Measurements from ENCODE around the gene TKTL1. TPM values are rescaled to one million over a fixed set of nuclear protein-coding genes. Genes with fewer than 3 reads are reported as not detected.

The TKTL1 gene
- total RNA-seq, 1 experiment from 2014 or later = not detected

DNA sequence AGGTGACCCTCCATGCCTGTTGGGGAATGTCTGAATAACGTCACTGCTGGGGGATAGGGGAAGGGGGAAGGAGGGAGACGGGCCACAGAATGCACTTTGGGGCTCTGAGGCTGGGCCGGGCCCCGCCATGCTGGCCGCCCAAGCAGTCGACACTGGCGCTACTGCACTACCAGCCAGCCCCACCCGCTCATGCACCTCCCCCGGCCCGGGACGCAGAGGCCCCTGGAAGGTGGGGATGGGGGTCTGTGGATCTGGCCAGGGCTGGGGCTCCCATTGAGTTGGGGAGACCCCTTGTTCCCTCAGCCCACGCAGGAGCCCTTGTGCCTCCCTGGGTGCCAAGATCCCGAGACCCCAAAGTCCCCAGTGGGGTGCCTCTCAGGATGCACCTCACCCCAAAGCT is 61.0 kb downstream of the TKTL1 start:
- BruUV-seq (replicated peaks) = no TSS peak
- no peak overlapping the region for H3K4me3 ChIP-seq (ENCODE audit: low read depth in 2 of 2, low read length in 2 of 2)
- no peak overlapping the region for H3K27ac ChIP-seq (ENCODE audit: low read length)
- no peak for ATAC-seq
- peaks cover 8% of the 10 kb centered on the region for H3K36me3 ChIP-seq (ENCODE audit: control insufficient read depth, insufficient read depth, low read length)
- no peaks in the 10 kb centered on the region for H3K4me1 ChIP-seq (ENCODE audit: control insufficient read depth, insufficient read depth, low read length)
- no peaks in the 10 kb centered on the region for H3K27me3 ChIP-seq (ENCODE audit: control insufficient read depth, insufficient read depth, low read length)
- TF ChIP-seq POLR2AphosphoS5 (IDR thresholded peaks at IDR 0.05; ENCODE audit: low read depth, low read length) = no peak
- TF ChIP-seq TCF7L2 (IDR thresholded peaks at IDR 0.05; ENCODE audit: low read depth, low read length) = no peak
- no peak for TF ChIP-seq SIN3A (IDR thresholded peaks at IDR 0.05; ENCODE audit: borderline replicate concordance, insufficient read depth, low read depth, low read length)
- TF ChIP-seq, protein P1, sequence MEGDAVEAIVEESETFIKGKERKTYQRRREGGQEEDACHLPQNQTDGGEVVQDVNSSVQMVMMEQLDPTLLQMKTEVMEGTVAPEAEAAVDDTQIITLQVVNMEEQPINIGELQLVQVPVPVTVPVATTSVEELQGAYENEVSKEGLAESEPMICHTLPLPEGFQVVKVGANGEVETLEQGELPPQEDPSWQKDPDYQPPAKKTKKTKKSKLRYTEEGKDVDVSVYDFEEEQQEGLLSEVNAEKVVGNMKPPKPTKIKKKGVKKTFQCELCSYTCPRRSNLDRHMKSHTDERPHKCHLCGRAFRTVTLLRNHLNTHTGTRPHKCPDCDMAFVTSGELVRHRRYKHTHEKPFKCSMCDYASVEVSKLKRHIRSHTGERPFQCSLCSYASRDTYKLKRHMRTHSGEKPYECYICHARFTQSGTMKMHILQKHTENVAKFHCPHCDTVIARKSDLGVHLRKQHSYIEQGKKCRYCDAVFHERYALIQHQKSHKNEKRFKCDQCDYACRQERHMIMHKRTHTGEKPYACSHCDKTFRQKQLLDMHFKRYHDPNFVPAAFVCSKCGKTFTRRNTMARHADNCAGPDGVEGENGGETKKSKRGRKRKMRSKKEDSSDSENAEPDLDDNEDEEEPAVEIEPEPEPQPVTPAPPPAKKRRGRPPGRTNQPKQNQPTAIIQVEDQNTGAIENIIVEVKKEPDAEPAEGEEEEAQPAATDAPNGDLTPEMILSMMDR (IDR thresholded peaks at IDR 0.05) = no peak
- TF ChIP-seq, protein P2, sequence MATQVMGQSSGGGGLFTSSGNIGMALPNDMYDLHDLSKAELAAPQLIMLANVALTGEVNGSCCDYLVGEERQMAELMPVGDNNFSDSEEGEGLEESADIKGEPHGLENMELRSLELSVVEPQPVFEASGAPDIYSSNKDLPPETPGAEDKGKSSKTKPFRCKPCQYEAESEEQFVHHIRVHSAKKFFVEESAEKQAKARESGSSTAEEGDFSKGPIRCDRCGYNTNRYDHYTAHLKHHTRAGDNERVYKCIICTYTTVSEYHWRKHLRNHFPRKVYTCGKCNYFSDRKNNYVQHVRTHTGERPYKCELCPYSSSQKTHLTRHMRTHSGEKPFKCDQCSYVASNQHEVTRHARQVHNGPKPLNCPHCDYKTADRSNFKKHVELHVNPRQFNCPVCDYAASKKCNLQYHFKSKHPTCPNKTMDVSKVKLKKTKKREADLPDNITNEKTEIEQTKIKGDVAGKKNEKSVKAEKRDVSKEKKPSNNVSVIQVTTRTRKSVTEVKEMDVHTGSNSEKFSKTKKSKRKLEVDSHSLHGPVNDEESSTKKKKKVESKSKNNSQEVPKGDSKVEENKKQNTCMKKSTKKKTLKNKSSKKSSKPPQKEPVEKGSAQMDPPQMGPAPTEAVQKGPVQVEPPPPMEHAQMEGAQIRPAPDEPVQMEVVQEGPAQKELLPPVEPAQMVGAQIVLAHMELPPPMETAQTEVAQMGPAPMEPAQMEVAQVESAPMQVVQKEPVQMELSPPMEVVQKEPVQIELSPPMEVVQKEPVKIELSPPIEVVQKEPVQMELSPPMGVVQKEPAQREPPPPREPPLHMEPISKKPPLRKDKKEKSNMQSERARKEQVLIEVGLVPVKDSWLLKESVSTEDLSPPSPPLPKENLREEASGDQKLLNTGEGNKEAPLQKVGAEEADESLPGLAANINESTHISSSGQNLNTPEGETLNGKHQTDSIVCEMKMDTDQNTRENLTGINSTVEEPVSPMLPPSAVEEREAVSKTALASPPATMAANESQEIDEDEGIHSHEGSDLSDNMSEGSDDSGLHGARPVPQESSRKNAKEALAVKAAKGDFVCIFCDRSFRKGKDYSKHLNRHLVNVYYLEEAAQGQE (IDR thresholded peaks at IDR 0.05; ENCODE audit: insufficient read depth in 1 of 2, low read depth in 2 of 2, low read length in 1 of 2) = no peak
- no peak for DNase-seq (ENCODE audit: low read depth, low spot score)
- CTCF ChIA-PET = interaction anchor here (1.3 kb wide), 1 partner anchor 16 kb away, joined by 3 read pairs; no protein-coding TSS in a partner anchor
- in situ Hi-C loops (cut with HindIII; ENCODE audit: low pct_unique_long_range_greater_than_20kb, low sequenced_read_pairs) (no loop called here), intact Hi-C loops (cut with micrococcal nuclease; ENCODE audit: unreplicated experiment) (no loop called here)
- POLR2A ChIA-PET = no interaction called here
- H3K9me3 ChIP-seq (ENCODE audit: control insufficient read depth, insufficient read depth, low read depth, low read length) = no peaks in the 10 kb centered on the region

DNA sequence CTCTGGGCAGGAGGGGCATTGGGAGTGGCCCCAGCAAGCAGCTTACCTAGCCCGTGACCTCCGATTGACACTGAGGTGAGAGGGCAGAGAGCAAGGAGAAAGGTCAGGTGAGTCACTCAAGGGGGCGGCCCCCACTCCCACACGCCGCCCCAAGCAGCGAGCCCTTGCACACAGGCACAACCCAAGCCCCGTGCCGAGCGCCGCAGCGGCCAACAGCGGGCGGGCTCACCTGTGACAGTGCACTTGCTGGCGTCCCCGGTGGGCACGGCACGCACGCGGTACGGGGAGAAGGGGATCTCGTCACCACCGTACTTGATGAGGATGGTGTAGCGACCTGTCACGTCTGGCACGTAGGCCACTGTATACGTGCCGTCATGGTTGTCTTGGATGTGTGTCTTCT is 61.6 kb downstream of the TKTL1 start:
- Histone ChIP-seq H3K4me1 (ENCODE audit: control insufficient read depth, insufficient read depth, low read length) (no peaks in the 10 kb centered on the region), H3K36me3 (ENCODE audit: control insufficient read depth, insufficient read depth, low read length) (peaks cover 14% of the 10 kb centered on the region), H3K9me3 (ENCODE audit: control insufficient read depth, insufficient read depth, low read depth, low read length) (no peaks in the 10 kb centered on the region), H3K27me3 (ENCODE audit: control insufficient read depth, insufficient read depth, low read length) (no peaks in the 10 kb centered on the region), H3K27ac (ENCODE audit: low read length) (no peak overlapping the region), H3K4me3 (ENCODE audit: low read depth in 2 of 2, low read length in 2 of 2) (no peak overlapping the region)
- BruUV-seq (replicated peaks) = no TSS peak
- ChIA-PET POLR2A (no interaction called here), CTCF (no interaction called here)
- intact Hi-C loops (cut with micrococcal nuclease; ENCODE audit: unreplicated experiment) = no loop called here
- TF ChIP-seq POLR2AphosphoS5 (IDR thresholded peaks at IDR 0.05; ENCODE audit: low read depth, low read length) = no peak
- TF ChIP-seq, protein P1 (IDR thresholded peaks at IDR 0.05) = no peak
- in situ Hi-C loops (cut with HindIII; ENCODE audit: low pct_unique_long_range_greater_than_20kb, low sequenced_read_pairs) = no loop called here
- no peak for ATAC-seq
- no peak for DNase-seq (ENCODE audit: low read depth, low spot score)

DNA sequence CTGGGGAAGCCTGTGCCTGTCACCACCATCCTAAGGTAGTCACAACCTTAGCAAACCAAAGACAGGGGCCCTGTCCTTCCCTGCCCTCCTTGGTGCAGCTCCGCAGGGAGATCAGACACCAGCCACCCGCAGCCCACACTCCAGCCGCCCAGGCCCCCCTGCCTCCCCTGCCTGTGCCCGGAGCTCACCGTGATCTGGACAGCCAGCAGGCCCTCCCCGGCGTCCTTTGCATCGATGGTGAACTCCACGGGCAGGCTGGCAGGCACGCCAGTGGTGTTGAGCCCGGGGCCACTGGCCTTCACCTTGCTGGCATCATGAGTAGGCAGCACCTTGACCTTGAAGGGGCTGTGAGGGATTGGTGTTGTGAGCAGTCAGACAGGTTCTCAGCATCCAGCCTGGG is 62.4 kb downstream of the TKTL1 start:
- intact Hi-C loops (cut with micrococcal nuclease; ENCODE audit: unreplicated experiment) (no loop called here), in situ Hi-C loops (cut with HindIII; ENCODE audit: low pct_unique_long_range_greater_than_20kb, low sequenced_read_pairs) (no loop called here)
- no peak overlapping the region for H3K27ac ChIP-seq (ENCODE audit: low read length)
- DNase-seq (ENCODE audit: low read depth, low spot score) (no peak), ATAC-seq (no peak)
- H3K4me3 ChIP-seq (ENCODE audit: low read depth in 2 of 2, low read length in 2 of 2) = no peak overlapping the region
- H3K9me3 ChIP-seq (ENCODE audit: control insufficient read depth, insufficient read depth, low read depth, low read length) = no peaks in the 10 kb centered on the region
- no peaks in the 10 kb centered on the region for H3K4me1 ChIP-seq (ENCODE audit: control insufficient read depth, insufficient read depth, low read length)
- TF ChIP-seq TCF7L2 (IDR thresholded peaks at IDR 0.05; ENCODE audit: low read depth, low read length) (no peak), SIN3A (IDR thresholded peaks at IDR 0.05; ENCODE audit: borderline replicate concordance, insufficient read depth, low read depth, low read length) (no peak), POLR2AphosphoS5 (IDR thresholded peaks at IDR 0.05; ENCODE audit: low read depth, low read length) (no peak)
- TF ChIP-seq, protein P1 (IDR thresholded peaks at IDR 0.05) = no peak
- TF ChIP-seq, protein P2 (IDR thresholded peaks at IDR 0.05; ENCODE audit: insufficient read depth in 1 of 2, low read depth in 2 of 2, low read length in 1 of 2) = no peak
- CTCF ChIA-PET = no interaction called here
- no TSS peak for BruUV-seq (replicated peaks)
- H3K27me3 ChIP-seq (ENCODE audit: control insufficient read depth, insufficient read depth, low read length) = no peaks in the 10 kb centered on the region
- peaks cover 14% of the 10 kb centered on the region for H3K36me3 ChIP-seq (ENCODE audit: control insufficient read depth, insufficient read depth, low read length)
- POLR2A ChIA-PET = no interaction called here

Data from Panc1 (cell line).